ENCODE measurements around the gene CMC1. TPM values are rescaled to one million over a fixed set of nuclear protein-coding genes. Genes with fewer than 3 reads are reported as not detected.

CMC1 gene
- total RNA-seq, 4 donors from 2014 or later = 5.0 to 26.5 (median 8.6) TPM

DNA sequence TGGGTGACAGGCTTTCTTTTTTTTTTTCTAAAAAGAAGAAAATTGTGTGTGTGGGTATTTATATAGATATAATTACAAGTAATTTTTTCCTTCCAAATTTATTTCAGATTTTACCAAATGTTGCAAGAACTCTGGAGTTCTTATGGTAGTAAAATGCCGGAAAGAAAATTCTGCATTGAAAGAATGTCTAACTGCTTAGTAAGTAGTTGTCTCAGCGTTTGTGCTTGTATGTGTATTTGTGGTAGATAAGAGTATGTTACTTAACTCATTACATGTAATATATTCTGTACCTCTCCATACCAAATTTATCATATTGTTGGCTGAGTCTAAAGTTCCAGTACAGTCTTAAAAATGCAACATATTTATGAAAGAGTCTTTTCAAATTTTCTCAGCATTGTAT lies 74.8 kb downstream of the CMC1 start:
- H3K9me3 ChIP-seq = no peaks in the 10 kb centered on the region
- no peaks in the 10 kb centered on the region for H3K4me1 ChIP-seq
- DNase-seq = no peak
- no peak for TF ChIP-seq POLR2A (IDR thresholded peaks at IDR 0.05)
- TF ChIP-seq, protein P1, sequence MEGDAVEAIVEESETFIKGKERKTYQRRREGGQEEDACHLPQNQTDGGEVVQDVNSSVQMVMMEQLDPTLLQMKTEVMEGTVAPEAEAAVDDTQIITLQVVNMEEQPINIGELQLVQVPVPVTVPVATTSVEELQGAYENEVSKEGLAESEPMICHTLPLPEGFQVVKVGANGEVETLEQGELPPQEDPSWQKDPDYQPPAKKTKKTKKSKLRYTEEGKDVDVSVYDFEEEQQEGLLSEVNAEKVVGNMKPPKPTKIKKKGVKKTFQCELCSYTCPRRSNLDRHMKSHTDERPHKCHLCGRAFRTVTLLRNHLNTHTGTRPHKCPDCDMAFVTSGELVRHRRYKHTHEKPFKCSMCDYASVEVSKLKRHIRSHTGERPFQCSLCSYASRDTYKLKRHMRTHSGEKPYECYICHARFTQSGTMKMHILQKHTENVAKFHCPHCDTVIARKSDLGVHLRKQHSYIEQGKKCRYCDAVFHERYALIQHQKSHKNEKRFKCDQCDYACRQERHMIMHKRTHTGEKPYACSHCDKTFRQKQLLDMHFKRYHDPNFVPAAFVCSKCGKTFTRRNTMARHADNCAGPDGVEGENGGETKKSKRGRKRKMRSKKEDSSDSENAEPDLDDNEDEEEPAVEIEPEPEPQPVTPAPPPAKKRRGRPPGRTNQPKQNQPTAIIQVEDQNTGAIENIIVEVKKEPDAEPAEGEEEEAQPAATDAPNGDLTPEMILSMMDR (IDR thresholded peaks at IDR 0.05) = no peak
- peaks cover 0 to 23% (median 0%) of the 10 kb centered on the region in 3 donors for H3K36me3 ChIP-seq
- 86 to 90% methylated on average over 2 of the region's 2 CpGs for WGBS, 2 donors
- no peak overlapping the region for H3K4me3 ChIP-seq
- no peaks in the 10 kb centered on the region for H3K27me3 ChIP-seq
- intact Hi-C loops (cut with DNase I) = no loop called here
- no peak overlapping the region for H3K27ac ChIP-seq

DNA sequence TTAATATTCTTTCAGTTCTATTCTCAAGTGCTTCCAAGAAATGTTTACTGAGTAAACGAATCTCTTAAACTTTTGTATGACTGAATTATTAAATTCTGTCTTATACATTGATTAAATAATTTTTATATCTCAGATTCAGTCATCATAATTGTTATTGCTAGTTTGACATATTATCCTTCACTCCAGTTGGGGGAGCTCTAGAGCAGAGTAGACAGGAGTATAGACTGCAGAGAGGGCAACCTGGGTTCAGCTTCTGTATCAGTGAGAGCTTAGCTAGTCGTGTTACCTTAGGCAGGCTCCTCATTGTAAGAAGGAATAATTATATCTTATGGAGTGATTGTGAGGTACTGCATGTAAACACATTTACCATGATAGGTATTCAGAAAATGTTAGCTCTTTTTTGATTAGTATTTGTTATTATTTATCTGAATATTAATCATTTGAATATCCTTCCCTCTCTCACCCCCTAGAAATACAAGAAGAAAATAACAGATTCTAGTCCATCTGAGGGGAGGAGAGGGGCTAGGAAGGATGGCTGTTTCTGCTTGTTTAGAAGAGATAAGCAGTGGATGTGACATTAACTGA lies 76.1 kb downstream of the CMC1 start:
- no peaks in the 10 kb centered on the region for H3K4me1 ChIP-seq
- no peaks in the 10 kb centered on the region for H3K9me3 ChIP-seq
- no peak overlapping the region for H3K27ac ChIP-seq
- intact Hi-C loops (cut with DNase I) = no loop called here
- DNase-seq = no peak
- TF ChIP-seq POLR2A (IDR thresholded peaks at IDR 0.05) = no peak
- TF ChIP-seq, protein P1 (IDR thresholded peaks at IDR 0.05) = peak; percentile 13 to 59 (median 34)
- H3K4me3 ChIP-seq = no peak overlapping the region
- peaks cover 0 to 23% (median 0%) of the 10 kb centered on the region in 3 donors for H3K36me3 ChIP-seq
- H3K27me3 ChIP-seq = no peaks in the 10 kb centered on the region
- 31 to 41% methylated on average over 2 of the region's 2 CpGs for WGBS, 2 donors

DNA sequence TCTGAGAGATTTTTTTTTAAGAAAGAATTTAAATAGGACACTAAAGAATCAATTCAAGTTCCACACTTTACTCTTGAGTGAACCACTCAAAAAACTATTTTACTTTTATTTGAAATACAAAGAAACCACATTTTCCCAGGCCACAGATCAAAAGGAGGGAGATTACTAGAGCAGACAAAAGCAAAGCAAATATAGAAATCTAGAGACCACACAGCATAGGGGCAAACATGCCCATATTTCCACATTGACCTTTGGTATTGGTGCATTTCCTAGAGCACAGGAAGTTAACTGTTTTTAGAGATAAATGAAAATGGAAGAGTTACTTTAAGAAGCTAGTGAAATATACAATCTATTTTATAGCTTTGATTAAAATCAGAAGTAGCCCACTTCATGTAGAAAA lies 79.6 kb downstream of the CMC1 start:
- intact Hi-C loops (cut with DNase I) = loop anchor here (10.0 kb wide), 1 partner anchor 606 kb away; no protein-coding TSS in a partner anchor
- no peak overlapping the region for H3K4me3 ChIP-seq
- no peaks in the 10 kb centered on the region for H3K9me3 ChIP-seq
- no peaks in the 10 kb centered on the region for H3K4me1 ChIP-seq
- TF ChIP-seq, protein P1 (IDR thresholded peaks at IDR 0.05) = no peak
- no peak for TF ChIP-seq POLR2A (IDR thresholded peaks at IDR 0.05)
- peaks cover 0 to 55% (median 3%) of the 10 kb centered on the region in 3 donors for H3K36me3 ChIP-seq
- no peak for DNase-seq
- no peak overlapping the region for H3K27ac ChIP-seq
- no peaks in the 10 kb centered on the region for H3K27me3 ChIP-seq

DNA sequence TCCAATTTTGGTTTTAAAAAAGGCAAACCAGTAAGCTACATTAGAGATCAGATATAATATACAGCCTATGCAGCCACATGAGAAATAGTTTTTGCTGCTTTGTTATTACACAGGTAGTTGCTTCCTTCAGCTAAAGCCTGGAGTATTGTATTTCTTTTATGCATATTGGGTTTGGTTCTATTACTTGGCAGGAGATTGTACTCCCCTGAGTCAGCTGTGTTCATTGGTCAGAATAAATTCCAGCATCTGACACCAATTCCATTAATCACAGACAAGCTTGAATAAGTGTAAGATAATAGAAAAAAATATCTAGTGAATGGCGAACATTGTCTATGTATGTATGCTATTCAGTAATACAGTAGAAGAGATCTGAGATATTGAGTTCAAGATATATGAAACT lies 81.0 kb downstream of the CMC1 start:
- WGBS, 2 donors = 60 to 95% methylated on average over 1 of the region's 1 CpG
- intact Hi-C loops (cut with DNase I) = loop anchor here (10.0 kb wide), 1 partner anchor 608 kb away; no protein-coding TSS in a partner anchor
- Histone ChIP-seq H3K4me1 (no peaks in the 10 kb centered on the region), H3K27ac (no peak overlapping the region), H3K36me3 (peaks cover 0 to 63% (median 3%) of the 10 kb centered on the region in 3 donors), H3K4me3 (no peak overlapping the region), H3K9me3 (no peaks in the 10 kb centered on the region), H3K27me3 (no peaks in the 10 kb centered on the region)
- no peak for DNase-seq
- TF ChIP-seq, protein P1 (IDR thresholded peaks at IDR 0.05) = no peak
- TF ChIP-seq POLR2A (IDR thresholded peaks at IDR 0.05) = no peak

DNA sequence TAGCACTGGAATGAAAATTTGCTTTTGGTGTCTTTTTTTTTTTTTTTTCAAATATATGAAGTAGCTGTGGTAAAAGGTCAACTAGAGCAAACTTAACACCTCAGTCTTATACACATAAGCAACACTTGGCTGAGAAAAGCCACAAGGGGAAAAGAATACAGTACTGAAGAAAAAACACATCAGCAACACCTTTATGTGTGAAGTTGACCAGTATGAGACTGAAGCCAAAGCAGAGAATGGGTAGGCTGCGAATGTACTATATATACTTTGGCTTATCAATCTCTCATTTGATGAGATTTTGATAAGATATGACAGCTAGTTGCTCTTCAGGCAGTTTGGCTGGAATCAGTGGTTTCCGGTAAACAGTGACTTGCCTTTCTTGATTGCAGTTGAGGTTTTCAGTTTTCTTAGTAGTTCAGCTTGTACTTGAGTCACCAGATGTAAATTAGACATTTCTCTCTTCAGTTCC lies 85.1 kb downstream of the CMC1 start:
- Histone ChIP-seq H3K27ac (no peak overlapping the region), H3K27me3 (no peaks in the 10 kb centered on the region), H3K4me1 (no peaks in the 10 kb centered on the region), H3K9me3 (no peaks in the 10 kb centered on the region), H3K4me3 (no peak overlapping the region), H3K36me3 (peaks cover 0 to 62% (median 3%) of the 10 kb centered on the region in 3 donors)
- no peak for DNase-seq
- WGBS, 2 donors = 75 to 83% methylated on average over 2 of the region's 2 CpGs
- TF ChIP-seq, protein P1 (IDR thresholded peaks at IDR 0.05) = no peak
- TF ChIP-seq POLR2A (IDR thresholded peaks at IDR 0.05) = no peak
- intact Hi-C loops (cut with DNase I) = loop anchor here (10.0 kb wide), 1 partner anchor 612 kb away; no protein-coding TSS in a partner anchor

Measured in esophagus squamous epithelium (tissue), 5 donors.